Measurements from ENCODE around the gene RANBP3.
"Not testable (repeated sequence)": the region's sequence is repeated elsewhere in the genome, so short reads cannot be mapped to it uniquely, and the experiment has no call there.

Gene RANBP3

DNA sequence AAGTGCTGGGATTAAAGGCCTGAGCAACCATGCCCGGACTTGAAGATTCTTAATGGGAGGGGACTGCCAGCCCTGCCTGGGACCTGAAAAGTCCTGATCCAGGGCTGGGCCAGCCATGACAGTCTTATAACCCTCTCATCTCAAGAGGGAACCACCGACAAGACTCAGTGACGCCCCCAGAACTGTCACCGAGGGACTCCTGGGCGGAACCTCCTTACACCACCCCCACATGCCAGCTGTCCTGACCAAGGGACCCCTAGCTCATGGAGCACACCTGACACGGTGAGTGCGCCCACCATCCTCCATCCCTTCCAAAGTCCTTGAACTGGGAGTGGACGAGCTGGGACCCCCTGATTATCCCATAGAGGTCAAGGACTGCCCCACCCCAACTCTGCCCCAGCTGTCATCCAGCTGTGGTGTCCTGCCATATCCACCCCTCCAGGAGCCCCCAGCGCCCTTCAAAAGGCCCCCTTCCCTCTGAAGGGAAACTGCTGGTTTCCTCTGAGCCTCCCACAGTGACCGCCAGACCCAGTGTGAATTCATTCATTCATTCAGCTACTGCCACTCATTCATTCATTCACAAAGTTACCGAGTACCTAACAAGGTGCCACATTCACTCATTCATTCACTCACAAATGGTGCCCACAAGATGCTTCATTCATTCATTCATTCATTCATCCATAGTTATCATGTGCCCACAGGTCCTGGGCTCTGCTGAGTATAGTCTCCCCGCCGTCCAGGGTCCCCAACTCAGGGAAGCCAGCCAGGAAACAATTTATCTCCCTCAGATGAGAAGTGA is 78.0 kb downstream of the RANBP3 start:
- no peak for DNase-seq

DNA sequence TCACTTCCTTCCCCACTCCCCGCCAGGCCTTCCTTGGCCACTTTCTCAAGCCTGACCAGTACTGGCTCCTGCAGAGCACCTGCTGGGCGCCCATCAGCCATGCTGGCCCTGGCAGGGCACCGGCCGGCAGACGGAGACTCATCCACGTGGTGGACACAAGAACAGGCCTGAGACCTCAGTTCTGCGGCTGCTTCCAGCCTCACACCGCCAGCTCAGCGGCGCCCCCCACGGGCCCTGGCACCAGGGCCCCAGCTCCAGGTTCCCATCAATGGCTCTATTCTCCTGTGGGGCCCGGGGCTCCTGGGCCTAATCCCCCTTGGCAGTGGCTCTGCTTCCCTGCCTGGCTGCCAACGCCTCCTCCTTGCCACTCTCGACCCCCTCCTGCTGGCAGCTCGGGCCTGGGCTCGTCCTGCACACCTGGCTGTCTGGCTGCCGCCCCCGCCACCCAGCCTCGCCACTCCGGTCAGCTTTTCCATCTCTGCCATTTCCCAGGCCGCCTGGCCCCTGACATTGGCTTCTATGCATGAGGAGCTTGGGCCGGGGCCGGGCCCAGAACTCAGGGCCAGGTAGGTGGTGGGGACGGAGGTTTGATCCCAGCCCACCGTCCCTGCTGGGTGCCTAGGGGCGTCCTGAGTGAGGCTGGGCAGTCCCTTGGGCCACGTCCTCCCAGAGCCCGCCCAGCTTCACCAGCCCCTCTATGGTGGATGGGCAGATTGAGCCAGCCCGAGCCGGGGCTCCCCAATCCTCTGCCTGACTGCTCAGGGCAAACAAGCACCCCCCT is 80.6 kb downstream of the RANBP3 start:
- no peak for DNase-seq

DNA sequence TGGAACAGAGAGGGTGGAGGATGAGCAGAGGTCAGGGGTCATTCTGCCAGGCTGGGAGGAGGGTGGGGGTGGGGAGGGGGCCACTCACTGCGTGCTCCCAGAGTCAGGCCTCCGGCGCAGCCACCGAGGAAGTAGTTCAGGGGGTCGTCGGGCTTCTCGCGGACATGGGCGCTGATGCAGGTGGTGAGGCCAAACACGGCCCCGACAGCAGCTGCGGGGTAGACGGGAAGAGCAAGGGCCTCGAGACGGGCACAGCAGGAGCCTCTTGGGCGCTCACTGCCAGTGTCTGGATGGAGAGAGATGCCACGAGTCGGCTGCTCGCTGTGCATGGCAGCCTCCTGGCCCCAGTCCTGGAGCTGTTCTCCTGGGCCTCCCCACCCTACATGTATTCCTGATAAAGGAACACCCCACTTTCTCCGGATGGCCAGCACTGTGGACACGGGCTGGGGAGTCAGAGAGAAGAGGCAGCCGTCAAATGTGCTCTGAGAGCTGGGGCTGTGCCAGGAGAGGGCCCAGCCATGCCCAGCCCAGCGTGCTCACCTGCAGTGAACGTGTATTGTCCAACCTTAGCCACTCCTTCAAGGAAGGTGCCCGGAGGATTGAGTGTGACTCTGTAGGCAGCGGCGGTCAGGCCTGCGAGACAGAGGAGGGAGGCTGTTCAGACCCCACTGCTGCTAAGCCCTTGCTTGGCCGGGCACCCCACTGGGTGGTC is 81.4 kb downstream of the RANBP3 start:
- DNase-seq = no peak

DNA sequence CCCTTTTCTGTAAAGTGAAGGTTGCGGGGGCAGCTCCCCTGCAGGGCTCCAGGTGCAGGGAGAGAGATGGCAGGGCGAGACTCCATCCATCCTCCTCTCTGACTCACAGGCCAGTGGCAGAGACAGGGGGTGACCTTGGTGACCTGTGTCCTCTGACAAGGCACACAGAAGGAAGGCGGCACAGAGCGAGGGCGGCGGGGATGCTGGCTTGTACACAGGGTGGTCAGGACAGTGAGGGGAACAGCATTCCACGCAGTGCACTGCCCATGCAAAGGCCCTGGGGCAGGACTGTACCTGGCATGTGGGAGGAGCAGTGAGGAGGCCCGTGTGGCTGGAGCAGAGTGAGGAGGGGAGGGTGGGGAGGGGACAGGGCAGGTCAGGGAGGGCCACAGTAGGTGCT is 82.0 kb downstream of the RANBP3 start:
- DNase-seq = no peak

DNA sequence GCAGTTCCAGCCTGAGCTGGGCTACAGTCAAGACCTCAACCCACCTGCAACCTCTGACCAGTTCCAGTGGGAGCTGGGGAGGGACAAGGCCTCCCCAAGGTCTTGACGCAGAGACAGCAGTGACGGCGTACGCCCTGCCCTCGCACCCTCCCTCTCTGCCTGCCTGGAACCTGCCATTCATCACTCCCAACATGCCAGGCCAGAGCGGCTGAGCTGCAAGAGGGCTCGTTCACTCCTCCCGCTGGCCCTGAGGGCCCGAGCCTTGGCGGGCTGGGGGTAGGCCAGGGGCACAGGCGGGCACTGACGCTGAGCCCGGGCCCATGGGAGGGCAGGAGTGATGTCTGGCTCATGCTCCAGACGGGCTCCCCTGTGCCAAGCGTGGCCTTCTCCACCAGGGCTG is 82.5 kb downstream of the RANBP3 start:
- DNase-seq = no peak

DNA sequence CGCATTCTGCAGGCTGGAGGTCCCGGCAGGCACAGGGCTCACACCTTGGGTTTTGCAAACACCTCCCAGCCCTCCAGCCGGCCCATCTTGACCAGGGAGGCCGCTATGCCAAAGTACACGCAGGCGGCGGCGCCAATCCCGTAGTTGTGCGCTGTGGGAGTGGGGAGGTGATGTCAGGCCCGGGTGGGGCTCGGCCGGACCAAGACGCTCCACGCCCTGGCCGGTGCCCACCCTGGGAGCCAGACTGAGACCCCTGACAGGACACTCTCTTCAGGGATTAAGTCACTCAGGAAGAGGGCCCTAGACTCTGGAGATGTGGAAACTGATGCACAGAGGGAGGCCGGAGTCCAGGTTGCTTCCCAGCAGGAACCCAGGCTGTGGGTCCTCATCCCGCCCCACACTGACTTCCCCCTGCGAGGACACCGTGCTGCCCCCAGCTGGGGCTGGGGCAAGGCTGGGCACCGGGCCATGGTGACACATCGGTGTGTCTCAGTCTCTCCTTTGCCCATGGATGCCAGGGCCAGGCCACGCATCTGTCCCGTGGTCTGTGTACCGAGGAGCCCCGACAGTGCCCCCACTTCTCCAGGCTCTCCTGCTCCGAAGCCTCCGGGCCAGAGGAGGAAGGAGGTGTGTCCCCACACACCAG is 83.1 kb downstream of the RANBP3 start:
- no peak for DNase-seq

DNA sequence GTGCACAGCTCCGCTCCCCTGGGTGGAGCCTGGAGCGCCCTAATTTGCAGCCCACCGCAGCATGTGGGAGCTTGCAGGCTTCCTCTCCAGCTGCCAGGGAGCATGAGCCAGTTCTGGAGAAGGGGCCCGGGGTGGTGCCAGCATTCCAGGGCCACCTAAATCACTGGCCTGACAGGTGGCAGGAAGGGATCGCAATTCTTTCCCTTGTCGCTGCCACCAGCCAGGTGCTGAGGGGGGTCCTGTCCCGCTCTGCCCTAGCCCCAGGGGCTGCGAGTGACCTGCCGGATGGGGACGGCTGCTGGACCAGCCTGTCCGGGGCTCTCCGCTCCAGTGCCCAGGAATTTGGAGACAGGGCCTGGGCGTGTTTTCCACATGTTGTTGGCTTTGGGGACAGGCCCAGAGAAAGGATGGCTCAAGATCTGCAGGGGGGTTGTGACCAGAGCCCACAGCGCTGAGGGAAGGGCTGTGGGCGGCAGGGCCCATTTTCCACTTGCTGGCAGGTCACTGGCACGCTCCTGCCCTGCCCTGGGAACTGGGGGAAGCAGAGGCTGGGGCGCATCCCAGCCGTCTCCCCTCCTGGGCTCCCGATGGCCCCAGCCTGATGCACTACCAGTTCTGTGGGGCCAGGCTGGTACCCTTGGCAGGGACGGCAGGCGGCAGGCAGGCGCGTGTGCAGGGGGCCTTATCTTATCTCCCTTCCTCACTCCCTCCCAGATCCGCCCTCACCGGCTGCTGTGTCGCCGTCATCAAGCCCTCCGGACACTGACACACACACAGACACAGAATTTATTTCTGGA is 83.8 kb downstream of the RANBP3 start:
- no peak for DNase-seq

DNA sequence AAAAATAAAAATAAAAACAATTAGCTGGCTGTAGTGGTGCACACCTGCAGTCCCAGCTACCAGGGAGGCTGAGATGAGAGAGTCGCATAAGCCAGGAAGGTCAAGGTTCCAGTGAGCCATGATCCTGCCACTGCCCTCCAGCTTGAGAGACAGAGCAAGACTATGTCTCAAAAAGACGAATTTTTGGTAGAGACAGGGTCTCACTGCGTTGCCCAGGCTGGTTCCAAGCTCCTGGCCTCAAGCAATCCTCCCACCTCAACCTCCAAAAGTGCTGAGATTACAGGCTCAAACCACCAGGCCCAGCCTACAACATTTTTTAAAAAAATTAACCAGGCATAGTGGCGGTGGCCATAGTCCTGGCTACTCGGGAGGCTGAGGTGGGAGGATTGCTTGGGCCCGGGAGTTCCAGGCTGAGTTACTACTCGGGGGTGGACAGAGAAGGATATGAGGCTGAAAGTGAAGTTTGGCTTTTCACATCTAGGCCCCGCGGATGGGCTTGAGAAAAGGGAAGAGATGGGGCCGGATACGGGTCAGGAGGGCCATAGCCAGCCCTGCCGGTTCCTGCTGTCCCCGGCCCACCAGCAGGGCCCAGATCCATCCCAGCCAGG is 84.5 kb downstream of the RANBP3 start:
- DNase-seq = no peak

DNA sequence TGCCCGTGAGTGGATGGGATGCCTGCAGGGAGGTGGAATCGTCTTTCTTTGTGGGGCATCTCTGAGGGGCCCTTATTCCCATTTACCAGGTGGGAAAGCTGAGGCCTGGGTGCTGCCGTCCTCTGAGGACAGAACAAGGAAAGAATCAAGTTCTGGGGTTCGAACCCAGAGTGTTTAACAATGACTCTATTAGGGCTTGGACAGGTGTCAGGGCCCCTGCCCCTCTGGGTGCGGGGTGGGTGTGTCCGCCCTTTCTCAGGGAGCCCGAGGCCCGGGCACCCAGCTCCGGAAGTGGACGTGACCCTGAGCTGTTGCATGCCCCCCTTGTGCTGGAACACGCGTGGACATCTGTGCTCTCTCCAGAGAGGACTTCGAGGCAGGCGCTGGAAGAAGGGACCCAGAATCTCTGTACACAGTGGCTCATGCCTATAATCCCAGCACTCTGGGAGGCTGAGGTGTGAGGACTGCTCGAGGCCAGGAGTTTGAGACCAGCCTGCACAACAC is 85.1 kb downstream of the RANBP3 start:
- no peak for DNase-seq

DNA sequence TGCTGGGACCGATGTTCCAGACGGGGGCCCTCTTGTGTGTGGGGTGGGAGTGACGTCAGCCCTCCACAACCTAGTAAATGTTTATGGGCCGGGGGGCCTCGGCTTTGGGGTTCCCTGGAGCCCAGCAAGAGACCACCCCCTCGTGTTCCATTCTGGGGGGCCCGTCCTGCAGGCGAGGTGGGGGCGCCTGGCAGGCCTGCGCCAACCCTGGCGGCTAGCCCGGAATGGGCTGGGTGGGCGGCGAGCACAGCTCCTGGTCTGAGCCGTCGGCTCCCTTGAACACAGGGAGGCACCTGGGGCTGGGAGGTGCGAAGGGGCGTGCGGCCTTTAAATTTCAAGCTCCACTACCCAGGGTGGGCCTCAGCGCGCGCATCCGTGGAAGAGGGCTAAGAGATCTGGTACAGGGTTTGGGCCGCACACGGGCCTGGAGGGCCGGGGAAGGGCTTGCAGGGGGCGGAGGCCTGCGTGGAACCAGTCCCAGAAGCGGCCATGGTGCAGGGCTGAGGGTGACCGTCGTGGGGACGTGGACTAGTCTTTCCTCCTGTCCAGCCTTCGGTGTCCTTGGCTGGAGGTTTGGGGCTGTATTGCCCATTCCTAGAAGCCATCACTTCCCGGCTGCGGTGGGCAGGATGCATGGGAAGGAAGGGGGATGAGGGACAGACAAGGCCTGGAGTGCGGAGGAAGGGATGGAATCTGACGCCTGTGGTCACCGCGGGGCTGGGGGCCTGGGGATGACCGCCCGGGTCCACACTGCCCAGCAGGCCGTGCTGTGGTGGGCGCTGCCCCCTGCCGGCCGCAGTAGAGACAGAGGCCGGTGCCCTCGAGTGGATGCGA is 85.8 kb downstream of the RANBP3 start:
- DNase-seq = no peak

DNA sequence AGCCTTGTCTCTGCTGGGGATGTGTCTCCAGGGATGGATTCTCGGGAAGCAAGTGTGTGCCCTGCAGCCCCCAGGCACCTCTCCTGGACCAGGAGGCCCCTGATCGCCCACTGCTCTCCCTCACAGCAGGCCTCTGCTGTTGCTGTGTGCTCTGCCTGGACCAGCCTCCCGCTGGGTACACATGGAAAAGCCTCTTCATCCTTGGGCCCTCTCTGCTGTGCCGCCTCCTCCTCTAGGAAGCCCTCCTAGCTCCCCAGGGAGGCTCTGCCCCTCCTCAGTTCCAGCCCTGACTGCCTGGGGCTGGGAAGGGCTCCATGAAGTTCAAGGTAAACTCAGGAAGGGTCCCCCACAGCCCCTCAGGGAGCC is 86.4 kb downstream of the RANBP3 start:
- DNase-seq = no peak

DNA sequence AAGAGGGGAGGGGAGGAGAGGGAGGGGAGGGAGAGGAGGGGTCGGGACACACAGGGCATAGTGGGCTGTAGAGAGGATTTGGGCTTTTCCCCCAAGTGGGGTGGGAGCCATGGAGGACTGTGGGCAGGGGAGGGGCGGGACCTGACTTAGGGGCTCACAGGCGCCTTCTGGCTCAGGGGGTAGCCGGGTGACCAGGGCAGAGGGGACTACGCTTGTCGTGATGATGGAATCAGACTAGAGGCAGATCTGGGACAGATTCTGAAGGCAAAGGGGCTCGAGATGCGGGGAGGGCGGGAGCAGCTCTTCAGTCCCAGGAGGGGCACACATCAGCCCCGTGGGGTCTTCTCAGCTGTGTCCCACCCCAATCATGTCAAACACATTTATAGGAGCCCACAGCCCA is 87.8 kb downstream of the RANBP3 start:
- DNase-seq = no peak

DNA sequence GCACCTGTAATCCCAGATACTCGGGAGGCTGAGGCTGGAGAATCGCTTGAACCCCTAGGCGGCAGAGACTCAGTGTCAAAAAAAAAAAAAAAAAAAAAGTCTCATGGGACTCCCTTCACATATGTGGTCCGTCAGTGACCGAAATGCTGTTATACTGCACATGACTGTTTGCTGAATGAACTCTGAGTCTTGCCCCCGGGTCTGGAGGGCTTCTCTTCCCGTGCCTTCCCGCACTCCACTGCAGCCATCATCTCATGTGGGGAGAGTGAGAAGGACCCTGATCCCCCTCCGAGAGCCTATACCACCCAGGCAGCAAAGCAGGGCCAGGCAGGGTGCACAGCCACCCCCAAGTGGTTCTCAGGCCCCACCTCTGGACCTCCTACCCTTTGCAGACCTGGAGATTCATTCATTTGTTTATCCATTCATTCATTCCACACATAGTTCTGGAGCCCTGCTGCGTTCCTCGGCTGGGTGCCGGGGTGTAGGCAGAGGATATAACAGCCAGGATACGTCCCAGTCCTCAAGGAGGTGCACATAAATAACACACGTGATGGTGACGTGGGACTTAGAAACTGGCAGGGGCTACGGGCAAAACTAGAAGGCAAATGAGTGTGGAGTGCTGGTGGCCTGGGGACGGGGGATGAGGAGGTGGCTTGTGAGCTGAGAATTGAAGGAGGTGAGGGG is 88.5 kb downstream of the RANBP3 start:
- DNase-seq = no peak

DNA sequence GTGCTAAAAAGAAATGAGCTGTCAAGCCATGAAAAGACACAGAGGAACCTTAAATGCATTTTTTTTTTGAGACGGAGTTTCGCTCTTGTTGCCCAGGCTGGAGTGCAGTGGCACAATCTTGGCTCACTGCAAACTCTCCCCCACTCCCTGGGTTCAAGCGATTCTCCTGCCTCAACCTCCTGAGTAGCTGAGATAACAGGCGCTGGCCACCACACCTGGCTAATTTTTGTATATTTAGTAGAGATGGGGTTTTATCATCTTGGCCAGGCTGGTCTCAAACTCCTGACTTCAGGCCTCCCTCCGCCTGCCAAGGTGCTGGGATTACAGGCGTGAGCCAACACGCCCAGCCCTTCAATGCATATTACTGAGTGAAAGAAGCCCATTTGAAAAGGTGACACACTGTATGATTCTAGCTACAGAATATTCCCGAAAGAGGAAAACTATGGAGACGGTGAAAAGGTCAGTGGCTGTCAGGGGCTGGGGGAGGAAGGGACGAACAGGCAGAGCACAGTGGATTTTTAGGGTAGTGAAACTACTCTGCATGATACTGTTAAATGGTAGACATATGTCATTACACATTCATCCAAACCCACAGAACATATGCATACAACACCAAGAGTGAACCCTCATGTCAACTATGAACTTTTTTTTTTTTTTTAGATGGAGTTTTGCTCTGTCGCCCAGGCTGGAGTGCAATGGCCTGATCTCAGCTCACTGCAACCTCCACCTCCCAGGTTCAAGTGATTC is 93.7 kb downstream of the RANBP3 start:
- DNase-seq = not testable (repeated sequence)

DNA sequence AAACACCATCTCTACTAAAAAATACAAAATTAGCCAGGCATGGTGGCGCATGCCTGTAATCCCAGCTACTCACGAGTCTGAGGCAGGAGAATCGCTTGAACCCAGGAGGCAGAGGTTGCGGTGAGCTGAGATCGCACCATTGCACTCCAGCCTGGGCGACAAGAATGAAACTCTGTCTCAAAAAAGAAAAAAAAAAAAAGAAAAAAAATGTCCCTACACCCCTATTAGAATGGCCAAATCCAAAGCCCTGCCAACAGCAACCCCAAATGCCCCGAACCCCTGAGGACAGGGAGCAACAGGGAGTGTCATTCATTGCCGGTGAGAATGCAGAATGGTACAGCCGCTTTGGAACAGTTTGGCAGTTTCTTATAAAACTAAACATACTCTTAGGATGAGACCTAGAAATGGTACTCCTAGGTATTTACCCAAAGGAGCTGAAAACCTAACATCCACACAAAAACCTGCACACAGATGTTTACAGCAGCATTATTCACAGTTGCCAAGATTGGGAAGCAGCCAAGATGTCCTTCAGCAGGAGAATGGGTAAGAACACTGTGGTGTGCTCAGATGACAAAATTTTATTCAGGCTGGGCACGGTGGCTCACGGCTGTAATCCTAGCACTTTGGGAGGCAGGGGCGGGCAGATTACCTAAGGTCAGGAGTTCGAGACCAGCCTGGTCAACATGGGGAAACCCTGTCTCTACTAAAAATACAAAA is 94.6 kb downstream of the RANBP3 start:
- peak; percentile 62 for DNase-seq

DNA sequence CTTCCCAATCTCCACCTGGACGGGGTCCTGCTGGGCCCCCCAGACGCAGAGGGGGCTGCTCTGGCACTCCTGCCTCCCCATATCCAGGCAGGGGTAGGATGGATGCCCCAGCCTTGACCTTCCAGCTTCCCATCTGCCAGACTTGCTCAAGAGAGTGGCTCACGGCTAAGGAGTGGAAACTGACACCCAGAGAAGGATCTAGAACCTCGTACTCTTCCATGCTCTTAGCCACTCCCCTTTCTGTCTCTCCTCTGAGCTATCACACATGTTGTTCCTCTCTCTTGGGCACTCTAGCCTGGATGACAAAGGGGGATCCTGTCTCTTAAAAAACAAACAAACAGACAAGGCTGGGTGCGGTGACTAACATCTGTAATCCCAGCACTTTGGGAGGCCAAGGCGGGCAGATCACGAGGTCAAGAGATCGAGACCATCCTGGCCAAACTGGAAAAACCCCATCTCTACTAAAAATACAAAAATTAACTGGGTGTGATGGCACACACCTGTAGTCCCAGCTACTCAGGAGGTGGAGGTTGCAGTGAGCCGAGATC is 95.4 kb downstream of the RANBP3 start:
- no peak for DNase-seq

DNA sequence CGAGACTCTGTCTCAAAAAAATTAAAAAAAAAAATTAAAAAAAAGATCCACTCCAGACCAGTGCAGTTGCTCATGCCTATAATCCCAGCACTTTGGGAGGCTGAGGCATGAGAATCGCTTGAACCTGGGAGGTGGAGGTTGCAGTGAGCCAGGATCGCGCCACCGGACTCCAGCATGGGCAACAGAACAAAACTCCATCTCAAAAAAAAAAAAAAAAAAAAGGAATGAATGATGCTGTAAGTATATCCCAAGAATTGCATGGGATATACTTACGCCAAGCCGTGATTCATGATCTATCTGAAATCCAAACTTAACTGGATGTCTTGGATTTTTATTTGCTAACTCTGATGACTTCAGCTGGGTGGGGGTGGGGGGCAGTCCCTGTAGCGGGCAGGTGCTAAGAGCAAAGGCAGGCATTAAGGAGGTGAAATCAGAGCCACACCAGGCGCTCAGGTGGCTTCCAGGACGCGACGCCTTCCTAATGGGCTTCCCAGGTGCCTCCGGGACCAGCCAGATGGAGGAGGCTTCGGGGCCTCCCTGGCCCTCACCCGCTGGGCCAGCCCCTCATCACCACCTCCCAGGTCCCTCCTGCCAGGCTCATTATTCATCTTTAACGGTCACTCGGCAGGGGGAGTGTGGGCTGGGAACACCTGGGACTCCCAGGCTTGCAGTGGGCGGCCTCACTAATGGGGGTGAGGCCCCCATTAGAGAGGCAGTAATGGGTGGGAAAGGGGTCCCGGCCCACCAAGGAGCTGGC is 96.2 kb downstream of the RANBP3 start:
- no peak for DNase-seq

DNA sequence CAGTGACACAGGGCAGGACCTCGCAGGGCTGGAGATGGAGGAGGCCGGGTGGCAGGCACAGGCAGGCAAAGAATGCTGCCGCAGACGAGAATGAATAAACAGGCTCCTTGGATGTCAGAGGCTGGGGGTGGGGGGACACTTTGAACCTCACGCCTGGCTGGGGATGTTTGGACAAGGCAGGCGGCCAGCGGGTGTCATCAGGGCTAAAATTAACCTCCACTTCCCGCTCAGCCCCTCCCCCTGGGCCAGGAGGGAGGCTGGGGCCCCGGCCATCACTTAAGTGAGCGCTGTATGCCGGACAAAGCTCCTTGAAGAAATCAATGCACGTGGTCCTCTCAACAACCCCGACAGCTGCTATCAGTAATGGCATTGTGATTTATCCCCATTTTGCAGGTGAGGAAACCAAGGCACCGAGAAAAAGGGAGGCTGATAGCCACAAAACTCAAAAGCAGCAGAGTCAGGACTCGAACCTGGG is 97.3 kb downstream of the RANBP3 start:
- DNase-seq = peak; percentile 20
